ENCODE data around the gene OPTC.
"Not testable (repeated sequence)": the region's sequence is repeated elsewhere in the genome, so short reads cannot be mapped to it uniquely, and the experiment has no call there.

GRCh38 chr1:203466906-203467549 lies 26.9 kb upstream of the OPTC start:
- TF ChIP-seq CTCF (conservative IDR thresholded peaks at IDR 0.05; ENCODE audit: low read length); EZH2phosphoT487 (IDR thresholded peaks at IDR 0.05; ENCODE audit: borderline replicate concordance): not testable (repeated sequence)
